HepG2 (cell line): ENCODE data around the gene SELPLG. TPM values are rescaled to one million over a fixed set of nuclear protein-coding genes. Genes with fewer than 3 reads are reported as not detected.

ENCODE experiments used
- ATAC-seq: fragments of 200-7000 bp; cut with Tn5 transposase; 3 replicates; pipeline ENCODE4 v1.9.1; 2020; ENCODE audit warnings: mild to moderate bottlenecking, moderate library complexity
- BruUV-seq: library from RNA; stranded (reverse); fragments of 400-500 nt; replicated peaks from 2 replicates; lab custom pipeline; 2021; lab: Mats Ljungman, UMichigan
- CTCF ChIA-PET: fragments of 300-600 bp; formaldehyde crosslinking; extraction: SDS; loops from one replicate; lab custom pipeline; 2021; ENCODE audit warnings: low total read pairs, inconsistent platforms, low intra/inter-chr PET ratio; lab: Yijun Ruan, JAX
- POLR2A ChIA-PET: fragments of 350-600 bp; sonication (Branson Sonifier 250); formaldehyde crosslinking; loops from one replicate; lab custom pipeline; 2020; ENCODE audit warnings: antibody characterized with exemption, inconsistent platforms; lab: Yijun Ruan, JAX
- DNase-seq: peaks from one replicate; pipeline ENCODE4 v3.0.0-alpha.2; 2015; ENCODE audit warnings: low spot score
- FAIRE-seq: peaks from 3 replicates; lab custom pipeline; 2011; peaks lifted over from hg19 to GRCh38; lab: Jason Lieb, UNC
- H2AFZ ChIP-seq: one replicate; pipeline ENCODE4 v1.6.1; 2011; ENCODE audit warnings: low read length, inconsistent platforms
- H3K27ac ChIP-seq: fragments of 300-600 bp; 3 replicates; pipeline ENCODE4 v1.8.0; 2011; ENCODE audit warnings: mixed run types, mild to moderate bottlenecking, mixed read lengths, low read length, inconsistent platforms; ENCODE audit not compliant: insufficient read depth; ENCODE audit errors: extremely low read length
- H3K27me3 ChIP-seq, 2 experiments: fragments of 200-600 bp in 1 of 2; 2 replicates in 1 of 2; 3 replicates in 1 of 2; pipeline versions ENCODE4 v1.6.0 to v1.8.0; 2011; ENCODE audit warnings: low read length in 2 of 2, mild to moderate bottlenecking in 2 of 2, moderate library complexity in 2 of 2, inconsistent platforms in 1 of 2; ENCODE audit not compliant: insufficient read depth in 2 of 2, control insufficient read depth in 1 of 2
- H3K36me3 ChIP-seq, 2 experiments: fragments of 200-600 bp in 1 of 2; replicated peaks in 1 of 2; 2 replicates in 1 of 2; 3 replicates in 1 of 2; pipeline versions ENCODE4 v1.5.1 to v1.8.0; 2011; ENCODE audit warnings: low read length in 2 of 2, inconsistent platforms in 1 of 2; ENCODE audit not compliant: insufficient read depth in 2 of 2, control insufficient read depth in 1 of 2
- H3K4me1 ChIP-seq: 2 replicates; pipeline ENCODE4 v1.5.1; 2012; ENCODE audit warnings: low read length, inconsistent platforms; ENCODE audit not compliant: insufficient read depth
- H3K4me2 ChIP-seq: 2 replicates; pipeline ENCODE4 v1.6.0; 2011; ENCODE audit warnings: low read depth, low read length, inconsistent platforms
- H3K4me3 ChIP-seq, 3 experiments: fragments of 200-600 bp in 1 of 3; sonication (generic), shearing (Covaris generic) in 1 of 3; replicated peaks in 1 of 3; 2 replicates each; pipeline ENCODE4 v1.5.1; 2011 to 2016; ENCODE audit warnings: low read length in 3 of 3, inconsistent platforms in 2 of 3, low read depth in 2 of 3, mild to moderate bottlenecking in 2 of 3, control low read depth in 1 of 3, mixed read lengths in 1 of 3; ENCODE audit not compliant: insufficient read depth in 1 of 3
- H3K79me2 ChIP-seq: one replicate; pipeline ENCODE4 v1.6.1; 2011; ENCODE audit warnings: low read length, inconsistent platforms; ENCODE audit not compliant: insufficient read depth
- H3K9ac ChIP-seq: 2 replicates; pipeline ENCODE4 v1.6.0; 2011; ENCODE audit warnings: mild to moderate bottlenecking, low read depth, low read length, inconsistent platforms; ENCODE audit not compliant: insufficient read depth
- H3K9me3 ChIP-seq: 2 replicates; pipeline ENCODE4 v1.5.1; 2012; ENCODE audit warnings: mild to moderate bottlenecking, low read length
- H4K20me1 ChIP-seq: 2 replicates; pipeline ENCODE4 v1.6.0; 2011; ENCODE audit warnings: inconsistent platforms, mild to moderate bottlenecking, low read length, moderate library complexity; ENCODE audit not compliant: insufficient read depth
- AHDC1 ChIP-seq: sonication (generic); formaldehyde crosslinking; IDR thresholded peaks from 2 replicates; pipeline ENCODE4 v1.5.1; 2020; ENCODE audit warnings: mild to moderate bottlenecking, missing genetic modification reagents, borderline replicate concordance
- HDAC6 ChIP-seq: fragments of 200-600 bp; sonication (generic); IDR thresholded peaks from 2 replicates; pipeline ENCODE4 v1.7.0; 2017; ENCODE audit warnings: mild to moderate bottlenecking, antibody characterized with exemption, low read length, low read depth
- HNRNPH1 ChIP-seq: fragments of 200-400 bp; formaldehyde crosslinking; optimal IDR thresholded peaks from 2 replicates; pipeline ENCODE3; 2017; ENCODE audit warnings: mild to moderate bottlenecking, low read depth, low read length
- LBX2 ChIP-seq: sonication (generic); formaldehyde crosslinking; IDR thresholded peaks from 2 replicates; pipeline ENCODE4 v1.5.0; 2020; ENCODE audit warnings: missing genetic modification reagents, mild to moderate bottlenecking, borderline replicate concordance
- LCORL ChIP-seq, 2 experiments: fragments of 450-650 bp in 1 of 2; sonication (generic) in 1 of 2; formaldehyde crosslinking in 1 of 2; IDR thresholded peaks; 2 replicates each; pipeline versions ENCODE4 v1.5.0 to v1.6.1; 2017 to 2020; ENCODE audit warnings: antibody characterized with exemption in 1 of 2, missing genetic modification reagents in 1 of 2
- MXD1 ChIP-seq: sonication (generic); formaldehyde crosslinking; IDR thresholded peaks from 2 replicates; pipeline ENCODE4 v1.4.0; 2020; ENCODE audit warnings: mild to moderate bottlenecking, missing genetic modification reagents
- PAF1 ChIP-seq: IDR thresholded peaks from 2 replicates; pipeline ENCODE4 v1.6.1; 2016; ENCODE audit warnings: missing genetic modification reagents, missing compliant biosample characterization
- RFXAP ChIP-seq: sonication (generic); formaldehyde crosslinking; IDR thresholded peaks from 2 replicates; pipeline ENCODE4 v1.4.0; 2020; ENCODE audit warnings: missing genetic modification reagents, borderline replicate concordance
- ZGPAT ChIP-seq: IDR thresholded peaks from 2 replicates; pipeline ENCODE4 v1.6.1; 2016; ENCODE audit warnings: mild to moderate bottlenecking
- ZNF232 ChIP-seq: sonication (generic); formaldehyde crosslinking; IDR thresholded peaks from 2 replicates; pipeline ENCODE4 v1.4.0; 2020; ENCODE audit warnings: missing genetic modification reagents, borderline replicate concordance
- ZNF3 ChIP-seq: IDR thresholded peaks from 2 replicates; pipeline ENCODE4 v1.7.0; 2017; ENCODE audit warnings: inconsistent platforms
- ZNF660 ChIP-seq: sonication (generic); formaldehyde crosslinking; IDR thresholded peaks from 2 replicates; pipeline ENCODE4 v1.5.1; 2020; ENCODE audit warnings: mild to moderate bottlenecking, low read depth, missing genetic modification reagents, borderline replicate concordance
- WGBS: methylation state at CpG from one replicate; pipeline ENCODE4 v1.1.6; 2017; ENCODE audit warnings: low lambda C conversion rate; 5-methylcytosine and 5-hydroxymethylcytosine counted together
- in situ Hi-C: cut with HindIII; loops from 2 replicates; pipeline ENCODE4 v1.10.0; 2017; ENCODE audit warnings: low pct_unique_long_range_greater_than_20kb; ENCODE audit not compliant: extremely low pct_ligation_motif_present
- intact Hi-C: fragments of 100-400 bp; cut with micrococcal nuclease; formaldehyde crosslinking; loops from one replicate; pipeline ENCODE4 v1.10.0; 2022; ENCODE audit not compliant: unreplicated experiment
- polyA plus RNA-seq, 8 experiments: library from polyadenylated mRNA; depleted of rRNA in 3 of 8; stranded (reverse) in 7 of 8; unstranded in 1 of 8; fragments of >200 nt; fragmentation: Illumina TruSeq in 4 of 8; extraction: Trizol in 4 of 8; gene quantifications; 2 replicates each; pipeline versions ENCODE4 v1.2.1 to v1.2.3, GENCODE V29; 2011 to 2016; ENCODE audit warnings: low read depth in 4 of 8, missing spikeins in 1 of 8, mixed read lengths in 1 of 8; ENCODE audit not compliant: insufficient read depth in 1 of 8
- total RNA-seq, 5 experiments: library from RNA; depleted of rRNA; stranded (reverse); fragments of >200 nt; fragmentation: Illumina TruSeq; extraction: Trizol; gene quantifications; 2 replicates each; pipeline ENCODE4 v1.2.3, GENCODE V29; 2016; ENCODE audit warnings: low read depth in 1 of 5

The SELPLG gene
- total and polyA plus RNA-seq, 2 of the 13 experiments (the other 11 are each of a cell fraction or from before 2014, with no cell fraction given), result 0.12 TPM; not detected in 1

GRCh38 chr12:108679106-108679681, 45.5 kb upstream of the SELPLG start (continued):
- TF ChIP-seq HDAC6, result no peak
- no peak for TF ChIP-seq PAF1 (CRISPR knock-in tag)
- no peak for TF ChIP-seq ZGPAT (CRISPR knock-in tag)
- TF ChIP-seq LCORL (IDR thresholded peaks at IDR 0.05), result no peak
- TF ChIP-seq LCORL (CRISPR knock-in tag; IDR thresholded peaks at IDR 0.05), result no peak
- TF ChIP-seq RFXAP (CRISPR knock-in tag), result no peak
- TF ChIP-seq MXD1 (CRISPR knock-in tag), result no peak

- intact Hi-C loops, result no loop called here
- DNase-seq (no peak), FAIRE-seq (no peak), ATAC-seq (no peak)
- Histone ChIP-seq H3K4me2 (no peak overlapping the region), H3K27ac (no peak overlapping the region), H3K79me2 (peaks cover 57% of the 10 kb centered on the region), H2AFZ (no peak overlapping the region), H3K4me1 (peaks cover 15% of the 10 kb centered on the region), H3K36me3 (peaks cover 10 to 40% of the 10 kb centered on the region in 2 experiments), H3K9ac (no peak overlapping the region), H3K4me3 (no peak overlapping the region), H4K20me1 (no peaks in the 10 kb centered on the region), H3K27me3 (no peaks in the 10 kb centered on the region), H3K9me3 (no peaks in the 10 kb centered on the region)
- in situ Hi-C loops, result no loop called here
- BruUV-seq, result no TSS peak
- ChIA-PET CTCF (no interaction called here), POLR2A (no interaction called here)
- WGBS, result 97% methylated on average over 9 of the region's 9 CpGs
- TF ChIP-seq ZNF660 (CRISPR knock-in tag), result no peak
- TF ChIP-seq LBX2 (CRISPR knock-in tag), result no peak
- no peak for TF ChIP-seq ZNF232
- TF ChIP-seq AHDC1 (CRISPR knock-in tag), result no peak
- TF ChIP-seq ZNF3 (CRISPR knock-in tag), result no peak
- no peak for TF ChIP-seq HNRNPH1
These were observed 44.5 kb upstream of the SELPLG start for GRCh38 chr12:108678104-108678730.
